ENCODE results near the gene SYT17.

SYT17 gene

GRCh38 chr16:19167710-19168370, at the start of gene SYT17:
SYT17 (plus strand) TSS chr16:19168240; CDS start chr16:19168647, 407 bp downstream.
- DNase-seq (ENCODE audit: low read depth) = peak; percentile 47

- peak; percentile 94 for DNase-seq (ENCODE audit: low read depth)
These were observed 49.1 kb upstream of the SYT17 start for GRCh38 chr16:19118938-19119431.

GRCh38 chr16:19119564-19119963, 48.5 kb upstream of the SYT17 start:
- DNase-seq (ENCODE audit: low read depth) = peak; percentile 88

GRCh38 chr16:19123535-19124178, 44.4 kb upstream of the SYT17 start:
- no peak for DNase-seq (ENCODE audit: low read depth)

- DNase-seq (ENCODE audit: low read depth) = no peak
These were observed 41.7 kb upstream of the SYT17 start for GRCh38 chr16:19126300-19126699.

GRCh38 chr16:19127205-19127604, 40.8 kb upstream of the SYT17 start:
- no peak for DNase-seq (ENCODE audit: low read depth)

- no peak for DNase-seq (ENCODE audit: low read depth)
These were observed 40.3 kb upstream of the SYT17 start for GRCh38 chr16:19127674-19128131.

- no peak for DNase-seq (ENCODE audit: low read depth)
These were observed 39.4 kb upstream of the SYT17 start for GRCh38 chr16:19128454-19129200.

- no peak for DNase-seq (ENCODE audit: low read depth)
These were observed 37.7 kb upstream of the SYT17 start for GRCh38 chr16:19130385-19130784.

- DNase-seq (ENCODE audit: low read depth) = peak; percentile 86
These were observed 36.9 kb upstream of the SYT17 start for GRCh38 chr16:19130852-19131824.

- peak; percentile 52 for DNase-seq (ENCODE audit: low read depth)
These were observed 36.2 kb upstream of the SYT17 start for GRCh38 chr16:19131825-19132218.

GRCh38 chr16:19132255-19132654, 35.8 kb upstream of the SYT17 start:
- DNase-seq (ENCODE audit: low read depth) = no peak

- no peak for DNase-seq (ENCODE audit: low read depth)
These were observed 35.1 kb upstream of the SYT17 start for GRCh38 chr16:19132898-19133297.

GRCh38 chr16:19133600-19133999, 34.4 kb upstream of the SYT17 start:
- DNase-seq (ENCODE audit: low read depth) = no peak

- DNase-seq (ENCODE audit: low read depth) = no peak
These were observed 32.7 kb upstream of the SYT17 start for GRCh38 chr16:19135201-19135842.

GRCh38 chr16:19135896-19136438, 32.1 kb upstream of the SYT17 start:
- DNase-seq (ENCODE audit: low read depth) = peak; percentile 65

- peak; percentile 52 for DNase-seq (ENCODE audit: low read depth)
These were observed 31.4 kb upstream of the SYT17 start for GRCh38 chr16:19136549-19137196.

GRCh38 chr16:19137201-19138128, 30.6 kb upstream of the SYT17 start:
- DNase-seq (ENCODE audit: low read depth) = peak; percentile 71

GRCh38 chr16:19138601-19139000, 29.4 kb upstream of the SYT17 start:
- peak; percentile 93 for DNase-seq (ENCODE audit: low read depth)
